Measurements from ENCODE around the gene LAPTM5. TPM values are rescaled to one million over a fixed set of nuclear protein-coding genes. Genes with fewer than 3 reads are reported as not detected.

LAPTM5 gene
- total RNA-seq, 1 experiment from 2014 or later = 0.15 TPM

- Histone ChIP-seq H3K18ac (ENCODE audit: insufficient read length, low read depth, low read length) (no peak overlapping the region), H3K27me3 (ENCODE audit: insufficient read depth, low read length) (no peaks in the 10 kb centered on the region; the same call in 1 of the 2 replicates), H3K9ac (ENCODE audit: extremely low read depth, insufficient read length, low read length) (no peak overlapping the region), H3K23me2 (ENCODE audit: insufficient read length, low read depth, low read length, poor library complexity, severe bottlenecking) (peaks cover 4% of the 10 kb centered on the region), H4K91ac (ENCODE audit: insufficient read length, low read depth, low read length) (no peak overlapping the region), H3K14ac (ENCODE audit: insufficient read depth, low read length) (no peak overlapping the region), H3K27ac (ENCODE audit: insufficient read length, low read depth, low read length) (no peak overlapping the region), H2BK15ac (ENCODE audit: low read depth, low read length) (no peak overlapping the region), H3K23ac (ENCODE audit: insufficient read length, low read depth, low read length) (no peak overlapping the region), H3K79me2 (ENCODE audit: insufficient read depth, low read length) (no peaks in the 10 kb centered on the region), H3K79me1 (ENCODE audit: insufficient read depth, low read depth, low read length, poor library complexity, severe bottlenecking) (no peaks in the 10 kb centered on the region), H2BK120ac (ENCODE audit: low read depth, low read length, poor library complexity, severe bottlenecking) (no peak overlapping the region), H4K5ac (ENCODE audit: insufficient read length, low read depth, low read length) (no peak overlapping the region), H2BK12ac (ENCODE audit: insufficient read length, low read depth, low read length) (no peak overlapping the region), H2AFZ (ENCODE audit: low read length) (no peak overlapping the region), H3K9me3 (ENCODE audit: control insufficient read depth, low read depth, low read length) (no peaks in the 10 kb centered on the region), H2BK20ac (ENCODE audit: low read depth, low read length, poor library complexity, severe bottlenecking) (no peak overlapping the region), H4K20me1 (ENCODE audit: control insufficient read depth, insufficient read depth, insufficient read length) (no peaks in the 10 kb centered on the region), H4K8ac (replicated peaks; ENCODE audit: insufficient read length, low read depth, low read length) (no peak overlapping the region), H3K56ac (ENCODE audit: insufficient read length, low read depth, low read length) (no peak overlapping the region), H3T11ph (ENCODE audit: low read length) (no peak overlapping the region), H2AK5ac (ENCODE audit: insufficient read length, low read length) (no peak overlapping the region), H2BK5ac (ENCODE audit: insufficient read length, low read length) (no peak overlapping the region), H3K4me2 (ENCODE audit: insufficient read depth, insufficient read length, low read length) (no peak overlapping the region), H3K4ac (ENCODE audit: low read depth, low read length) (no peak overlapping the region), H3K4me1 (ENCODE audit: insufficient read depth, low read length) (no peaks in the 10 kb centered on the region)
- Mint-ChIP-seq H3K36me3 (ENCODE audit: insufficient read depth in 1 of 3, low read depth in 3 of 3) (no peaks in the 10 kb centered on the region), H3K9me3 (no peaks in the 10 kb centered on the region; a peak in 1 of 5 replicates), H3K4me1 (peaks cover 10 to 25% of the 10 kb centered on the region in 2 experiments), H3K27me3 (ENCODE audit: low read depth) (peaks cover 10% of the 10 kb centered on the region), H3K4me3 (no peak overlapping the region), H3K27ac (no peak overlapping the region)
- no peak for DNase-seq
- no peak for TF ChIP-seq CTCF (conservative IDR thresholded peaks at IDR 0.05)
- WGBS (ENCODE audit: extremely low coverage, insufficient read length, low lambda C conversion rate) = no CpG with 5 or more reads among the region's 7 CpGs
These were observed 28.1 kb upstream of the LAPTM5 start for GRCh38 chr1:30785714-30786113.
